Choroid plexus epithelial cell (primary cell): ENCODE measurements around the gene DLX4.

Experiments used
- DNase-seq: peaks from one replicate; pipeline ENCODE4 v3.0.0-alpha.2; 2010; ENCODE audit warnings: low read depth
- H3K4me3 ChIP-seq: 2 replicates; pipeline ENCODE4 v1.5.1; 2011; ENCODE audit warnings: low read depth, mild to moderate bottlenecking, control low read depth, low read length, moderate library complexity
- CTCF ChIP-seq: conservative IDR thresholded peaks from 2 replicates; pipeline ENCODE4 v1.5.1; 2011; ENCODE audit warnings: low read depth, mild to moderate bottlenecking, control low read depth, inconsistent platforms, low read length, moderate library complexity

The DLX4 gene

GRCh38 chr17:49973271-49973615 lies 4.3 kb downstream of the DLX4 start:
- no peak for TF ChIP-seq CTCF
- H3K4me3 ChIP-seq = no peak overlapping the region
- DNase-seq = no peak

GRCh38 chr17:49975531-49975930 lies 6.5 kb downstream of the DLX4 start:
- TF ChIP-seq CTCF = no peak

GRCh38 chr17:49976163-49976827 lies 7.3 kb downstream of the DLX4 start:
- TF ChIP-seq CTCF = no peak
- DNase-seq = no peak
- no peak overlapping the region for H3K4me3 ChIP-seq

More at GRCh38 chr17:49975531-49975930, 6.5 kb downstream of the DLX4 start:
- no peak overlapping the region for H3K4me3 ChIP-seq
- DNase-seq = no peak

GRCh38 chr17:49976828-49977202 lies 7.8 kb downstream of the DLX4 start:
- H3K4me3 ChIP-seq = no peak overlapping the region
- DNase-seq = no peak
- no peak for TF ChIP-seq CTCF

GRCh38 chr17:49977463-49978389 lies 8.7 kb downstream of the DLX4 start:
- DNase-seq = no peak
- no peak for TF ChIP-seq CTCF
- no peak overlapping the region for H3K4me3 ChIP-seq

- H3K4me3 ChIP-seq = no peak overlapping the region
- no peak for TF ChIP-seq CTCF
- no peak for DNase-seq
Observed at GRCh38 chr17:49978501-49978900, 9.5 kb downstream of the DLX4 start.
